ENCODE data around the gene CYGB. TPM values are rescaled to one million over a fixed set of nuclear protein-coding genes. Genes with fewer than 3 reads are reported as not detected.

CYGB gene
- polyA plus RNA-seq (ENCODE audit: insufficient read length) = 16.4 TPM

GRCh38 chr17:76537578-76538280 is at the start of gene CYGB:
CYGB (minus strand) TSS chr17:76537709; CDS start chr17:76537542, 167 bp downstream.
- DNase-seq (ENCODE audit: low read depth) = no peak

GRCh38 chr17:76586741-76587487 is 49.4 kb upstream of the CYGB start:
- DNase-seq (ENCODE audit: low read depth) = no peak

GRCh38 chr17:76585649-76586593 is 48.4 kb upstream of the CYGB start, which contains the start of gene ST6GALNAC2:
ST6GALNAC2 (minus strand) TSS chr17:76585860; CDS start chr17:76585808, 52 bp downstream.
- DNase-seq (ENCODE audit: low read depth) = no peak

DNA sequence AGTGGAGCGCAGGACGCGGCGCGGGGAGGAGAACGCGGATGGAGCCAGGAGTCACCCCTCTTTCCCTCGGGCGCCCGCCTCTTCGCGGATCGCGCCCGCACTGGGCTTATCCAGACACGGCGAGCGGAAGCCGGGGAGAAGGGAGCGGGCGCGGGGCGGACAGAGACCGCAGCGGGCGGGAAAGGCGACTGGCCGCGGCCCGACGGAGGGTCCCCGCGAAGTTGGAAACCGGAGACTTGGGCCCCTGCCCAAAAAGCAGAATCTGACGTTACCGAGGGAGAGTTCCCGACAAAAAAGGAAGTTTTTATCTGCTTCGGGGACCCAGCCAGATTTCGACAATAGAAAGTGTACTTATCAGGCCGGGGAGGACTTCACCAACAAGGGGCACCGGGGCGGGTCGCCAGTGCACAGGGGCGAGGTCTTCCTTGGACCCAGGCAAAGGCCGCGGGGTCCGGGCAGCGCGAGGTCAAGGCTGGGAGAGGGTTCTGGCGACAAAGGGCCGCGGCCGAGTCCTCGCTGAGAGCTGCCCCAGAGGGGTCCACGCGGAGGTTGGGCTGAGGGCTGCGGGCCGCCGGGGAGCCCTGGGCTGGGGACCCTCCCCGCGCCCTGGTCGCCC is 47.6 kb upstream of the CYGB start:
- no peak for DNase-seq (ENCODE audit: low read depth)

DNA sequence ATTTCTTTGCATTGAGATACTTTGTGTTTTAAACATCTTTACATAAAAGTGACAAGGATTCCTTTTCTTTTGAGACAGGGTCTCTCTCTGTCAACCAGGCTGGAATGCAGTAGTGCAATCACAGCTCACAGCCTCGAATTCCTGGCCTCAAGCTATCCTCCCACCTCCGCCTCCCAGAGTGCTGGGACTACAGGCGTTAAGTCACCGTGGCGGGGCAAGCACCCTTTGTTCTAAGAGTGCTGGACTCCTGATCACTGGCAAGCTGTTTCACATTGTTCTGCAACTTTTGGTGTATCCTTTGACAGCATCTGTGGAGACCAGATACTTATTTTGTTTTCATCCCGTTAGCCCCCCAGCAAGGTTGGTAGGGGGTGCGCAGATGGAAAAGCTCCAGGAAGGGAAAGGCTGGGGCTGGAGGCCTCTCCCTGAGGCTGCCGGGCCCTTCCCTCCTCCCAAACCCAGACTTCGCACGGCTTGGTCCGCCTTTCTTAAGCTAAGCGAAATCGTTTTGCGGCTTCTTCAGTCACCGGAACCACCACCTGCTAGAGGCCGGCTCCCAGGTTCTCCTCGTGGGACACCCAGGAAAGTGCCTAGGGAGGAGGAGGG is 47.0 kb upstream of the CYGB start:
- DNase-seq (ENCODE audit: low read depth) = no peak

DNA sequence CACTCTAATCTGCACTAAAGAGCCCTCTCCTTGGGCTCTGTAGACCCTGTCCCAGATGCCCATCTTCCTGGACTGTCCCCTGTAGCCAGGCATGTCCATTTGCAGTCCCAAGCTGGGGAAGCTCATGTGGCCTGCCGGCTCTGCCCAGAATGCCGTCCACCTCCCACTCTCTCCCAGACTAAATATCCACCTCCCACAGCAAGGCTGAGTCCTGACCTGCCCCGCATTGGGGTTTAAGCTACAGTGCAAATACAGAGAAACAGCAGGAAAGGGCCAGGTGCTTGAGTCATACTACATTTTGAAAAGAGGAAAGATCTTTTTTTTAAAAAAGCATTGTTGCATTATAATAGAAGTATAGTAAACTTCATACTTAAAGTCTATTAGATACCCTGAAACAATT is 45.2 kb upstream of the CYGB start:
- no peak for DNase-seq (ENCODE audit: low read depth)

DNA sequence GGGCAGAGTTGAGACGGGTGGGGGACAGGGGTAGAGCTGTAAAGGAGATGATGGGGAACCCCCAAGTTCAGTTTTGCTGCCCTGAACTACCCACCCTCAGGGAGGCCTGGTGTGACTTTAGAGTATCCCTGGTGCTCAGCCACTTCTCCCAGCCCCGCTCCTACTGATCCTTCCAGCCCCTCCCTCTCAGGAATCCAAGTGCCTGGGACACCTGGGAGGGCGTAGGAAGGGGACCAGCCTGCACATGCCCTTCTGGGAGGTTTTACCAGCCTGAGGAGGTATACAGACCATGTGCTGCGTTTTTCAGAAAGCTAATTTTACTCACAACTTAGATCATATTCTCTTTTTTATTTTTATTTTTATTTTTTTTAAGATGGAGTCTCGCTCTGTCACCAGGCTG is 44.0 kb upstream of the CYGB start:
- DNase-seq (ENCODE audit: low read depth) = no peak

- no peak for DNase-seq (ENCODE audit: low read depth)
These were observed 41.8 kb upstream of the CYGB start for GRCh38 chr17:76579281-76579680.

DNA sequence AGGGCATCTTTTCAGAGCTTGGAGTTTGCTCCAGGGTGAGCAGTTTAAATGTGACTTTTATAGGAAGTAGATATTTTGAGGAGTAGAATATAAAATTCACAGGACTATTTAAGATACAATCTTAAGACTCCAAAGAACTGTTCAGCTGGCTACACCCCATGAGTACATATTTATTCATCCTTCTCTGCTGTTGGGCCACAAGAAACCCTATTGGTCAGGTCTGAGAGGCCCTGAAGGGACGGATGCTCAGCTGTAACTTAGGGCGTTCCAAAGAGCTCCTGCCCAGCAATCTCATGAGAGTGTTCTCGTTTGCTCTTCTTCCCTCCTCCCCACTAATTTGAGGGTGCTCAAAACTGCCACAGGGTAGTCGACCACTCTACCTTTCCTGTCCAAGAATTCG is 40.9 kb upstream of the CYGB start:
- DNase-seq (ENCODE audit: low read depth) = no peak

DNA sequence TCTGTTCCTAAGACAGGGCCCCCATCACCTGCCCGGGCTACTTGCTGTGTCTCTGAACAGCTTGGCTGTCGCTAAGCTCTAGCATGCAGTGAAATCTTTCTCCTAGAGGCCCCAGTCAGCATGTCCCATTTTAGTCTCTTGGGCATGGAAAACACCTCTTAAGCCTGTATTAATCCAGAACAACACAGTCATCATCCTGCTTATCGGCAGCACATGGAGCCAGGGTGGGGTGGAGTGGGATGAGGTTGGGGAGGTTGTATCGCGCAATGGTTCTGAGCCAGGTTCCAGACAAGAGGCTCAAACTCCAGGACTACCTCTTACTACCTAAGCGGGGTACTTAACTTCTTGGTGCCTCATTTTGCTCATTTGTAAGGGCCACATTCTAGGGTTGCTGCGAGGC is 40.4 kb upstream of the CYGB start:
- no peak for DNase-seq (ENCODE audit: low read depth)

GRCh38 chr17:76576189-76576588 is 38.7 kb upstream of the CYGB start:
- DNase-seq (ENCODE audit: low read depth) = no peak

- DNase-seq (ENCODE audit: low read depth) = no peak
These were observed 38.1 kb upstream of the CYGB start for GRCh38 chr17:76575570-76575969.

DNA sequence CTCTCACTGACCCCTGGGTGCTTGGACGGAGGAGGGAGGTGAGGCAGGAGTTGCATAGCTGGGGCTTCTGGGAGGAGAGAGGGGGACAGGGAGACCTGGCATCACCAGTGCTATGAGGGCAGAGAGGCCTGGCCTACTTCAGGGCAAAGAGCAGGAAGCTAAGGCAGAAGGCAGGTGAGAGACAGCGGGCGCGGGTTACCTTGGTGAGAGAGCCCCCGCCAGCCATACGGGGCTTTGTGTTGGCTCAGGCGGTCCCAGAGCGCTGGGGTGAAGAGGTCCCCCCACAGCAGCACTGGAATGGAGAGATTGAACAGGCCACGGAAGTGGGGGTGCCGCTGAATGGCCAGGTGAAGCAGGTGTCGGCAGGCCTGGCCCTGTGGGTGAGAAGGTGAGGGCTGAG is 36.7 kb upstream of the CYGB start:
- no peak for DNase-seq (ENCODE audit: low read depth)

DNA sequence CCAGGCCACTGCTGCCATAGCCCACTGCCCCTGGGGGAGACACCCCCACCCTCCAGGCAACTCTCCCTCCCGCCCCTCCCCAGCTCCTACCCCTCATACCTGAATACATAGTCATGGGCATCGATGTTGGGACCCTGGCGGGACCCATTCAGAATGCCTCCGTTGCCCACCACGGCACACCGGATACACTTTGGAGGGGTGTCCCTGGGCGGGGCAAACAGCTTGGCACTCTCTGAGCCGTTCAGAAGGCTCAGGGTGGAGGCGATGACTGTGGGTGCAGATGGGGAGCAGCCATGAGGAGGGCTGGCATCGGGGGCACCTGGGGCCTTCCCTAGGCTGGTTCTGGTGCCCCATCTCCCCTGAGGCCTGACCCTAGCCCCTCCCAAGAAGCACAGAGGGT is 35.6 kb upstream of the CYGB start:
- DNase-seq (ENCODE audit: low read depth) = no peak

- DNase-seq (ENCODE audit: low read depth) = no peak
These were observed 34.8 kb upstream of the CYGB start for GRCh38 chr17:76572201-76572910.

- DNase-seq (ENCODE audit: low read depth) = no peak
These were observed 33.5 kb upstream of the CYGB start for GRCh38 chr17:76570877-76571471.

DNA sequence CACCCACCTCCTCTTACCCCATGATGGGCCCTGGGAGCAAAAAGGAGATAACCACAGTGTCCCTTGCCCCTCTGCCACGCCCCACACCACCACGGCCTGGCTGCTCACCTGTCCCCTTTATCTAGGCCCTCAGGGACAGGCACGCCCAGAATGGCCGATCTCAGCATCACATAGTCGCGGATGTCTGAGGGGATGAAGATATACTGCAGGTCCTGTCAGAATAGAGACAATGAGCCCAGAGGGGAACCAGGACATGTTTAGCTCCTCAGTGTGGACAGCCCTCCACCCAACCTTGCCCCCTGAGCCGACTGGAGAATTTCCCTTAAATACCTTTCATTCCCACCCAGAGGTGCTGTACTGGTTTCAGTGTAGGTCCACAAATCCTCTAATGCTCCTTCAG is 32.9 kb upstream of the CYGB start:
- no peak for DNase-seq (ENCODE audit: low read depth)

DNA sequence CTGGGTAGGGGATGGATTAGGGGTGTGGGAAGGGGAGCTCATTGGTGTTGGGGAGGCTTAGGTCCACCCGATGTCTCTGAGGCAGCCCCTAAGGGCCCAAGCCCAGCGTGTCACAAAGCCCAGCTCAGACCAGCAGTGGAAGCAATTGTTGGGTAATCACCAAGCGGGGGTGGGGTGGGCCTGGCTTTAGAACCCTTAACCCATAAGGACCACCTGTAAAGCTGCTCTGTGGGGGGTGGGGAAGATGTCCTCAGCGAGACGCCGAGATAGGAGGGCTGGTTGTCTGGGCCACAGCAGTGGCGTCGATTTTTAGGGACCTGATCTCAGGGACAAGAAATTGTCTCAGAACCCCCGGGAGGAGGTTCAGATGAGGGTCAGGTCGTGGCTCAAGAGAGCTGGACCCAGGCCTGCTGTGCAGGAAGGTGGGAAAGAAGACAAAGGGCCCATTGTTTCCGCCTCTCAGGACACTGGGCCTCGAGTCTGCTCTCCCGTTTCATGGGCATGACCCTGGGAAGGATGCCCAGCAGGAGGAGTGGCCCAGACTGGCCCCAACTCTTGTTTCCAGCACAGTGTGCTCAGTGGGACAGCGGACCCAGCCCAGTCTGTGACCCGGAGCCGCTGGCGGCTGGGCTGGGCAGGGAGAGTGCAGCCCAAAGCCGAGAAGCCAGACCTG is 32.2 kb upstream of the CYGB start:
- no peak for DNase-seq (ENCODE audit: low read depth)

DNA sequence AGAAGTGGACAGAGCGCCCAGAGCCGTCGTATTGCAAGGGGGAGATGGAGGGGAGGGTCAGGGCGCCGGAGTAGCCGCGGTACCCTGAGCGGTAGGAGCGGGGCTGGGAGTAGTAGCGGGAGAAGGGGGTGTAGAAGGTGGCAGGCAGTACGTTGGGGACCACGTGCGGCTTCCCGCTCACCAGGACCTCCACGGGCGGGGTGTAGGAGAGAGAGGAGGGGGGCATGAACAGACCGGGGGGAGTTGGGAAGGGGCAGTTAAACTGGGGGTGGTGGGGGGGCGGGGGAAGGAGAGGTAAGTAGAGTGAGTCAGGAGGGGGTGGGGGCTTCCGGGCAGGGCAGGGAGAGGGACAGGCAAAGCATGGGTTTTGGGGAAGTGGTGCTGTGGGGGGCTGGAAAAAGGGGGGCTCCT is 31.3 kb upstream of the CYGB start:
- no peak for DNase-seq (ENCODE audit: low read depth)

Measured in forelimb muscle (tissue), 1 donor.